B cell (primary cell): Measurements from ENCODE around the gene EMID1.

Experiments
- CTCF ChIP-seq: fragments of 200-600 bp; IDR thresholded peaks from one replicate; pipeline ENCODE4 v1.8.0; 2022; ENCODE audit warnings: antibody characterized with exemption, mild to moderate bottlenecking
- EZH2 ChIP-seq: IDR thresholded peaks from 2 replicates; pipeline ENCODE4 v1.6.1; 2012; ENCODE audit warnings: borderline replicate concordance, low read depth, mild to moderate bottlenecking, moderate library complexity, low read length; ENCODE audit not compliant: insufficient read depth, poor library complexity, severe bottlenecking

- no peak for TF ChIP-seq CTCF
- TF ChIP-seq EZH2, result no peak
Measured at GRCh38 chr22:29306835-29307595, 101.3 kb downstream of the EMID1 start.
